Activated CD4-positive, CD25-positive, alpha-beta regulatory T cell treated with anti-CD3 and anti-CD28 coated beads, Interleukin-2, amount 50 U/mL, for 72 hours (primary cell): Measurements from ENCODE around the gene CDK11A.

Source experiments
- DNase-seq: peaks from one replicate; pipeline ENCODE4 v3.0.0; 2021

Gene CDK11A

GRCh38 chr1:1658583-1659549, 65.3 kb downstream of the CDK11A start, which contains the start of gene CDK11B:
TSS of gene CDK11B (minus strand) at chr1:1659004. CDS start at chr1:1657485, 1,519 bp downstream.
- peak; percentile 93 for DNase-seq
